ENCODE results near the gene EPB42. TPM values are rescaled to one million over a fixed set of nuclear protein-coding genes. Genes with fewer than 3 reads are reported as not detected.

Gene EPB42
- total RNA-seq, 5 donors from 2014 or later (not counting 1 experiment from before 2014, with no cell fraction given), result not detected

GRCh38 chr15:43194795-43195194 is 26.0 kb downstream of the EPB42 start:
- peaks cover 65% of the 10 kb centered on the region for H3K36me3 Mint-ChIP-seq
- no peak for ATAC-seq (replicated peaks in 1 of 4)
- POLR2A ChIA-PET, result interaction anchor here in 1 of 2 donors (0.5 to 0.6 kb wide), 2 partner anchors 171 to 301 kb away, joined by 4 to 9 read pairs; no protein-coding TSS in a partner anchor

DNA sequence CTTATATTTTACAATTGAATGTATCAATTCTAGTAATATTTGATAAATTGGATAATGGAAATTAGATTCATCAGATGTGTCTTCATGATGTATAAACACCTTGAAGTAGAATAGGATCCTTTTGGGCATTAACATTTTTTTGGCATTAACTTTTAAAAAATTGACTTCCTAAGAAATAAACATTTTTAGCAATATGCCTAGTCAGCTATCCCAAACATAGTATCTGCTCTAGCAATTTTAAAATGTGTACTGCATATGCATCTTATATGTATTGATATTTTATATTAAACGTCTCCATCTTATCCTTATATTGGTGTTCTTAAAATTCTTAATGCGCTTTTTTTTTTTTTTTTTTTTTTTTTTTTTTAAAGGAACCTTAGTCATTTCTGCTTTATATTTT is 27.1 kb downstream of the EPB42 start:
- Mint-ChIP-seq H3K4me3 (no peak overlapping the region), H3K27ac (no peak overlapping the region), H3K36me3 (peaks cover 67% of the 10 kb centered on the region), H3K27me3 (no peaks in the 10 kb centered on the region), H3K9me3 (peaks cover 0 to 7% (median 5%) of the 10 kb centered on the region in 3 donors), H3K4me1 (peaks cover 13 to 19% (median 19%) of the 10 kb centered on the region in 3 donors)
- ChIA-PET POLR2A (interaction anchor here in 1 of 2 donors (0.6 to 0.7 kb wide), 2 partner anchors 10 to 311 kb away, joined by 3 to 5 read pairs; no protein-coding TSS in a partner anchor), CTCF (interaction anchor here (0.6 to 0.7 kb wide), 2 partner anchors 23 to 241 kb away, joined by 3 to 4 read pairs; no protein-coding TSS in a partner anchor)
- no peak overlapping the region for H3K4me3 ChIP-seq (ENCODE audit: control insufficient read depth in 1 of 2, extremely low read depth in 1 of 2, low read length in 1 of 2)
- ATAC-seq (replicated peaks in 1 of 4) (no peak), DNase-seq (no peak)
- no peaks in the 10 kb centered on the region for H3K9me3 ChIP-seq
- H3K27me3 ChIP-seq (replicated peaks in 1 of 2; ENCODE audit: control insufficient read depth in 2 of 2, extremely low read depth in 1 of 2, insufficient read depth in 2 of 2, low read length in 1 of 2), result no peaks in the 10 kb centered on the region
- no peak overlapping the region for H3K27ac ChIP-seq (ENCODE audit: low read length)
- no CpG with 5 or more reads among the region's 2 CpGs for WGBS (ENCODE audit: insufficient coverage)
- no peaks in the 10 kb centered on the region for H3K4me1 ChIP-seq (ENCODE audit: control insufficient read depth in 1 of 2, extremely low read depth in 1 of 2, insufficient read depth in 2 of 2, low read length in 2 of 2)
- H3K36me3 ChIP-seq (ENCODE audit: control insufficient read depth in 2 of 2, extremely low read depth in 1 of 2, insufficient read depth in 1 of 2, low read length in 1 of 2), result peaks cover 4 to 71% of the 10 kb centered on the region in 2 donors

More at GRCh38 chr15:43194795-43195194, 26.0 kb downstream of the EPB42 start:
- Mint-ChIP-seq H3K27ac (no peak overlapping the region), H3K4me1 (peaks cover 6 to 11% (median 11%) of the 10 kb centered on the region in 3 donors), H3K4me3 (no peak overlapping the region), H3K27me3 (no peaks in the 10 kb centered on the region), H3K9me3 (peaks cover 0 to 10% (median 5%) of the 10 kb centered on the region in 3 donors)
- no peaks in the 10 kb centered on the region for H3K27me3 ChIP-seq (replicated peaks in 1 of 2; ENCODE audit: control insufficient read depth in 2 of 2, extremely low read depth in 1 of 2, insufficient read depth in 2 of 2, low read length in 1 of 2)
- no peak overlapping the region for H3K4me3 ChIP-seq (ENCODE audit: control insufficient read depth in 1 of 2, extremely low read depth in 1 of 2, low read length in 1 of 2)
- H3K9me3 ChIP-seq, result no peaks in the 10 kb centered on the region
- no CpG with 5 or more reads among the region's 2 CpGs for WGBS (ENCODE audit: insufficient coverage)
- no peaks in the 10 kb centered on the region for H3K4me1 ChIP-seq (ENCODE audit: control insufficient read depth in 1 of 2, extremely low read depth in 1 of 2, insufficient read depth in 2 of 2, low read length in 2 of 2)
- CTCF ChIA-PET, result interaction anchor here (0.6 to 2.4 kb wide), 4 partner anchors 10 to 91 kb away, joined by 3 to 8 read pairs (median 4); no protein-coding TSS in a partner anchor
- peaks cover 4 to 62% of the 10 kb centered on the region in 2 donors for H3K36me3 ChIP-seq (ENCODE audit: control insufficient read depth in 2 of 2, extremely low read depth in 1 of 2, insufficient read depth in 1 of 2, low read length in 1 of 2)
- no peak for DNase-seq
- no peak overlapping the region for H3K27ac ChIP-seq (ENCODE audit: low read length)

DNA sequence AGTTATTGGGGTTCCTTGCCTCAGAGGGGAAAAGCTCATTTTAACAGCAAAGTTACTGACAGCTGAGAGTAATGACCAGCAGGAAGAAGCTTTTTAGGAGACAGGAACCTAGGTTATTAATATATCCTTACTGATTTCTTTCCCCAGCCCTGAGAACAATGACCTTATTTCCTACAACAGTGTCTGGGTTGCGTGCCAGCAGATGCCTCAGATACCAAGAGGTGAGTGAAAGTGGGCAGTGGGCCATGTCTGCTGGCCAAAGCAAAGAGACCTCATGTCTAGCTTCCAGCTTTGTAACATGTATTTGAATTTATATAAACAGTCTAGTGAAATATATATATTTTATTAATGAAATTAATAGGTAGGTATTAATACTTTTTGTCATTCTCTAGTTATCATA is 30.6 kb downstream of the EPB42 start:
- Histone ChIP-seq H3K9me3 (no peaks in the 10 kb centered on the region), H3K27ac (ENCODE audit: low read length) (no peak overlapping the region), H3K4me1 (ENCODE audit: control insufficient read depth in 1 of 2, extremely low read depth in 1 of 2, insufficient read depth in 2 of 2, low read length in 2 of 2) (peaks cover 3 to 13% of the 10 kb centered on the region in 2 experiments), H3K36me3 (ENCODE audit: control insufficient read depth in 2 of 2, extremely low read depth in 1 of 2, insufficient read depth in 1 of 2, low read length in 1 of 2) (peaks cover 4 to 53% of the 10 kb centered on the region in 2 donors), H3K27me3 (replicated peaks in 1 of 2; ENCODE audit: control insufficient read depth in 2 of 2, extremely low read depth in 1 of 2, insufficient read depth in 2 of 2, low read length in 1 of 2) (no peaks in the 10 kb centered on the region), H3K4me3 (ENCODE audit: control insufficient read depth in 1 of 2, extremely low read depth in 1 of 2, low read length in 1 of 2) (no peak overlapping the region)
- ChIA-PET CTCF (interaction anchor here (0.5 to 1.3 kb wide), 2 partner anchors 13 to 312 kb away, joined by 4 to 5 read pairs; no protein-coding TSS in a partner anchor), POLR2A (no interaction called here)
- Mint-ChIP-seq H3K27ac (no peak overlapping the region), H3K9me3 (no peaks in the 10 kb centered on the region), H3K4me1 (peaks cover 39 to 44% (median 44%) of the 10 kb centered on the region in 3 donors), H3K36me3 (peaks cover 45% of the 10 kb centered on the region), H3K27me3 (no peaks in the 10 kb centered on the region), H3K4me3 (no peak overlapping the region)
- ATAC-seq (replicated peaks in 1 of 4), result no peak
- WGBS (ENCODE audit: insufficient coverage), result no CpG with 5 or more reads among the region's 1 CpG
- no peak for DNase-seq

GRCh38 chr15:43189296-43189695 is 31.5 kb downstream of the EPB42 start:
- WGBS (ENCODE audit: insufficient coverage), result 80% methylated on average over 1 of the region's 2 CpGs
- H3K4me1 ChIP-seq (ENCODE audit: control insufficient read depth in 1 of 2, extremely low read depth in 1 of 2, insufficient read depth in 2 of 2, low read length in 2 of 2), result peaks cover 3 to 19% of the 10 kb centered on the region in 2 experiments
- no peak overlapping the region for H3K4me3 ChIP-seq (ENCODE audit: control insufficient read depth in 1 of 2, extremely low read depth in 1 of 2, low read length in 1 of 2)
- Mint-ChIP-seq H3K27me3 (no peaks in the 10 kb centered on the region), H3K4me1 (peaks cover 46 to 53% (median 48%) of the 10 kb centered on the region in 3 donors), H3K4me3 (no peak overlapping the region), H3K9me3 (no peaks in the 10 kb centered on the region), H3K36me3 (peaks cover 36% of the 10 kb centered on the region), H3K27ac (peak overlapping the region in 1 of 2 donors; percentile 35)
- DNase-seq (no peak), ATAC-seq (replicated peaks in 1 of 4) (no peak)
- H3K27me3 ChIP-seq (replicated peaks in 1 of 2; ENCODE audit: control insufficient read depth in 2 of 2, extremely low read depth in 1 of 2, insufficient read depth in 2 of 2, low read length in 1 of 2), result no peaks in the 10 kb centered on the region
- CTCF ChIA-PET, result no interaction called here
- H3K9me3 ChIP-seq, result no peaks in the 10 kb centered on the region
- POLR2A ChIA-PET, result no interaction called here
- no peak overlapping the region for H3K27ac ChIP-seq (ENCODE audit: low read length)
- H3K36me3 ChIP-seq (ENCODE audit: control insufficient read depth in 2 of 2, extremely low read depth in 1 of 2, insufficient read depth in 1 of 2, low read length in 1 of 2), result peaks cover 4 to 44% of the 10 kb centered on the region in 2 donors

DNA sequence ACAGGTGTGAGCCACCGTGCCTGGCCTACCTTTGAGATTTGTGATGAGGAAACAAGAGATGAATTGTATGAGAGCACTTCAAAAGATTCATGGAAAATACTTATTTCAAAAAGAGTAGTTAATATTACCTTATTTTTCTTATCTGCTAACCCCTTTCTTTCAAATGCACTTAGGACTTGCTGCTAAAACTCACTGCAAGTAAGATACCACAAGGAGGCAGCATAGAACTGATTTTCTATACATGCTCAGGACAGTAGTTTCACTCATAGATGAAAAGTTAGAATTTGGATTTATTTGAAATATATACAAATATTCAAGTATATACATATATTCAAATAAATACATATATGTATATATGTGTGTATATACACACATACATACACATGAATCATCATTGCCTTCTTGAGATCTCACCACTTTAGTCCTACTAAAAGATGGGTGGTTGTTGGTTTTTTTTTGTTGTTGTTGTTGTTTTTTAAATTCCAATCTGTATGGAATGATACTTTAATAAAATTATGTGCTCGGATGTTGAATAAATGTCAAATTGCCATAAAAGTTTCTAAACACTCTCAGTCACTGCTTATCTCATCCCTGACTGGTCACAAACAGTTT is 33.2 kb downstream of the EPB42 start:
- Mint-ChIP-seq H3K4me3 (peak overlapping the region; percentile 91 to 97 (median 94)), H3K9me3 (no peaks in the 10 kb centered on the region), H3K27ac (peak overlapping the region; percentile 39 to 48), H3K27me3 (no peaks in the 10 kb centered on the region), H3K36me3 (peaks cover 37% of the 10 kb centered on the region), H3K4me1 (peaks cover 47 to 63% (median 48%) of the 10 kb centered on the region in 3 donors)
- Histone ChIP-seq H3K9me3 (no peaks in the 10 kb centered on the region), H3K27ac (ENCODE audit: low read length) (no peak overlapping the region), H3K36me3 (ENCODE audit: control insufficient read depth in 2 of 2, extremely low read depth in 1 of 2, insufficient read depth in 1 of 2, low read length in 1 of 2) (peaks cover 4 to 36% of the 10 kb centered on the region in 2 donors), H3K27me3 (replicated peaks in 1 of 2; ENCODE audit: control insufficient read depth in 2 of 2, extremely low read depth in 1 of 2, insufficient read depth in 2 of 2, low read length in 1 of 2) (no peaks in the 10 kb centered on the region), H3K4me1 (ENCODE audit: control insufficient read depth in 1 of 2, extremely low read depth in 1 of 2, insufficient read depth in 2 of 2, low read length in 2 of 2) (peaks cover 3 to 19% of the 10 kb centered on the region in 2 experiments), H3K4me3 (ENCODE audit: control insufficient read depth in 1 of 2, extremely low read depth in 1 of 2, low read length in 1 of 2) (no peak overlapping the region)
- WGBS (ENCODE audit: insufficient coverage), result no CpG with 5 or more reads among the region's 2 CpGs
- CTCF ChIA-PET, result interaction anchor here in 1 of 2 donors (0.7 to 1.1 kb wide), 3 partner anchors 16 to 481 kb away, joined by 5 to 7 read pairs (median 5); no protein-coding TSS in a partner anchor
- DNase-seq (peak in 2 of 35 experiments; percentile 7 to 63), ATAC-seq (replicated peaks in 1 of 4) (no peak)
- POLR2A ChIA-PET, result interaction anchor here in 1 of 2 donors (0.7 kb wide), 1 partner anchor 48 kb away, joined by 6 read pairs; no protein-coding TSS in a partner anchor

DNA sequence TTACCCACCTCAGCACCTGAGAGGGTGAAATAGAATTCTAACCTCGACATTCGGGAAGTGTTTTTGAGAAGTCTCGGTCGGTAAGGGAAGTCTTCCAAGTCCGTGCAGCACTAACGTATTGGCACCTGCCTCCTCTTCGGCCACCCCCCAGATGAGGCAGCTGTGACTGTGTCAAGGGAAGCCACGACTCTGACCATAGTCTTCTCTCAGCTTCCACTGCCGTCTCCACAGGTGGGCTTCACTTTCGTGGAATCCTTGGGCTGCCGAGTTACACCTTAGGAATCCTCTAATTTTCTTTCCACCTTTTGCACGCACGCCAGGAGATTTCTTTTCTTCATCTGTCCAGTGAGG is 34.8 kb downstream of the EPB42 start:
- POLR2A ChIA-PET, result no interaction called here
- H3K4me1 ChIP-seq (ENCODE audit: control insufficient read depth in 1 of 2, extremely low read depth in 1 of 2, insufficient read depth in 2 of 2, low read length in 2 of 2), result peaks cover 3 to 19% of the 10 kb centered on the region in 2 experiments
- ATAC-seq (replicated peaks in 1 of 4), result no peak

More for the DNA sequence above, 34.8 kb downstream of the EPB42 start:
- Histone ChIP-seq H3K36me3 (ENCODE audit: control insufficient read depth in 2 of 2, extremely low read depth in 1 of 2, insufficient read depth in 1 of 2, low read length in 1 of 2) (peaks cover 4 to 26% of the 10 kb centered on the region in 2 donors), H3K27me3 (replicated peaks in 1 of 2; ENCODE audit: control insufficient read depth in 2 of 2, extremely low read depth in 1 of 2, insufficient read depth in 2 of 2, low read length in 1 of 2) (no peaks in the 10 kb centered on the region), H3K9me3 (no peaks in the 10 kb centered on the region), H3K27ac (ENCODE audit: low read length) (peak overlapping the region; percentile 90), H3K4me3 (ENCODE audit: control insufficient read depth in 1 of 2, extremely low read depth in 1 of 2, low read length in 1 of 2) (peak overlapping the region; percentile 59 to 89)
- DNase-seq, result no peak
- peak overlapping the region; percentile 96 to 97 for H3K27ac Mint-ChIP-seq
- WGBS (ENCODE audit: insufficient coverage), result 2% methylated on average over 10 of the region's 13 CpGs
- H3K4me1 Mint-ChIP-seq, result peaks cover 43 to 60% (median 44%) of the 10 kb centered on the region in 3 donors
- peak overlapping the region; percentile 91 to 97 (median 94) for H3K4me3 Mint-ChIP-seq
- no peaks in the 10 kb centered on the region for H3K9me3 Mint-ChIP-seq
- CTCF ChIA-PET, result interaction anchor here (0.6 to 0.8 kb wide), 3 partner anchors 79 to 267 kb away, joined by 3 to 6 read pairs (median 3); no protein-coding TSS in a partner anchor
- H3K36me3 Mint-ChIP-seq, result peaks cover 31% of the 10 kb centered on the region
- no peaks in the 10 kb centered on the region for H3K27me3 Mint-ChIP-seq

All from T-cell (primary cell).